HUES6 (cell line): ENCODE measurements around the gene COL4A2.

Experiments
- H3K27ac ChIP-seq: 2 replicates; pipeline ENCODE4 v1.7.0; 2013; ENCODE audit warnings: low read depth, mild to moderate bottlenecking, low read length, inconsistent platforms
- H3K27me3 ChIP-seq: 2 replicates; pipeline ENCODE4 v1.6.1; 2013; ENCODE audit warnings: low read length; ENCODE audit not compliant: control insufficient read depth, insufficient read depth
- H3K36me3 ChIP-seq: 2 replicates; pipeline ENCODE4 v1.6.1; 2013; ENCODE audit warnings: low read length; ENCODE audit not compliant: control insufficient read depth, insufficient read depth
- H3K4me1 ChIP-seq: 2 replicates; pipeline ENCODE4 v1.6.1; 2013; ENCODE audit warnings: low read length; ENCODE audit not compliant: control insufficient read depth, insufficient read depth
- H3K4me3 ChIP-seq: 2 replicates; pipeline ENCODE4 v1.5.1; 2013; ENCODE audit warnings: low read depth, low read length
- H3K9ac ChIP-seq: one replicate; pipeline ENCODE4 v1.6.1; 2013; ENCODE audit warnings: mild to moderate bottlenecking, low read length
- H3K9me3 ChIP-seq: 2 replicates; pipeline ENCODE4 v1.6.1; 2013; ENCODE audit warnings: low read depth, low read length; ENCODE audit not compliant: control insufficient read depth, insufficient read depth

Gene COL4A2

DNA sequence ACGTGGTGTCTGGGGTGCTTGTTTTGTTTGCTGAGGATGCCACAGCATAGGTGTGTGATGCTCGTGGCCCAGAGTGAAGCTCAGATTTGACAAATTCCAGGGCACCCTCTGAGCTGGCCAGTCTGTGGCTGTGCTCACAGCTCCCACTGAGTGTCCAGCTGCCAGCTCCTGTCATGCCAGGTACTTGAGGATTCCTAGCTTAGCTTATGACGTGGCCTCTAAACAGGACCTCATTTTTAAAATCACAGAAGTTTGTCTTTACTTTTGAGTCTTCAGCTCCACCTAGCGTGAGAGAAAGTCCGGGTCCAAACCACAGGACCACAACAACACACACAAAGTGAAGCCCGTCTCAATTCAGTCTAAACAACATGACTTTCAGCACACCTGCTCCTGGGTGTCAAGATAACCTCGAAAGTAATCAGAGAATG lies 137.2 kb downstream of the COL4A2 start:
- Histone ChIP-seq H3K9ac (no peak overlapping the region), H3K4me1 (peaks cover 8% of the 10 kb centered on the region; the same call in 1 of the 2 replicates), H3K4me3 (no peak overlapping the region), H3K27ac (no peak overlapping the region), H3K9me3 (no peaks in the 10 kb centered on the region), H3K36me3 (peaks cover 71% of the 10 kb centered on the region), H3K27me3 (no peaks in the 10 kb centered on the region)

DNA sequence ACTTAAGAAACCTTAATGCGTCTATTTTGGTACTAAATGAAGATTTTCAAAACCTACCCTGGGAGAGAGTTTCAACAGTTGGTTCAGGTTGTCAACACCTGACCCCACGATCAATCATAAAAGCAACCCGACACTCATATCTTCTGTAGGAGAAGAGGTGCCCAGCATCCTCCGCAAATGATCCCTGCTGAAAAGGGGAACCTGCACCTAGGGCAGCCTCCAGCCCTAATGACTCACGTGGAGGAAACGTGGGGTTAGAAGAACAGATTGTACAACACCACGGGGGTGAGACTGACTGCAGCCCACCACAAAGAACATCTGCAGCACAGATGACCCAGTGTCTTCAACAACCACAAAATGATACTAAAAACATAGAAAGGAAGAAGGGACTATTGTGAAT lies 138.1 kb downstream of the COL4A2 start:
- Histone ChIP-seq H3K4me1 (peaks cover 8% of the 10 kb centered on the region; the same call in 1 of the 2 replicates), H3K4me3 (no peak overlapping the region), H3K27ac (no peak overlapping the region), H3K9me3 (no peaks in the 10 kb centered on the region), H3K36me3 (peaks cover 71% of the 10 kb centered on the region), H3K27me3 (no peaks in the 10 kb centered on the region), H3K9ac (no peak overlapping the region)

DNA sequence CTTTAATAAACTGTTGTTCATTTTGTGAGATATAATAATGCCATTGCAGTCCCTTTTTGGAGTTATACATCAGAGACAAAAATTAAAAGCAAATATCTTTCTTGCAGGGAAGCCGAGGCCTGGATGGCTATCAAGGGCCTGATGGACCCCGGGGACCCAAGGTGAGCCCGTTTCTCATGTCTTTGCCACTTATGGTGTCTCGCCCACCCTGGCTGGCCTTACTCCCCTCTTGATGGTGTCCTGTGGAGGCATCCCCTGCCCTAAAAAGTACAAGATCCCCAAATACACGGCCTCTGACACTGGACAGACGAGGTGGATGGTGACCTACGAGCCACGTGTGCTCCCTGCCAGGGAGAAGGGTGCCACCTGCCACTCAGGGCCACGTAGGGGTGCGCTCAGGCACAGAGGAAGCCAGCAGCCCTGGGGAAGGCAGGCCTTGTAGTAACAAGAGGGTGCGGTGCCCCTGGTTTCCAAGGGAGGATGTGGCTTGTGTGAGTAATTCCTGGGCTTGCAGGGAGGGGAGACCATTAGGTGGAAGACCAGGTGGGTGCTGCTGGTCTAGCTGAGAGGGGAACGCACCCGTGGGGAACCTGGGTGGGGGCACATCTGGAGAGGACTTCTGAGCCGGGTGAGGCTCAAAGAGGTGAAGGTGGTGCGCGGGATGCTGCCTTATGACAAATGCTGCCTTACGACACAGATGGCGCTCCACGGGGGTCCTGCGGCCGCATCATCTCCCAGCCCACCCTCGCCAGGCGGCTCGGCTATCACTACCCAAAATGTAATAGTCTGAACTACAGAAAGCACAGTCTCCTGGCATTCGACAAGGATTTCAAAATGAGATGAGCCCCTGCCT lies 138.9 kb downstream of the COL4A2 start:
- Histone ChIP-seq H3K9me3 (no peaks in the 10 kb centered on the region), H3K36me3 (peaks cover 73% of the 10 kb centered on the region), H3K4me1 (peaks cover 8% of the 10 kb centered on the region; the same call in 1 of the 2 replicates), H3K4me3 (no peak overlapping the region), H3K27me3 (no peaks in the 10 kb centered on the region), H3K9ac (no peak overlapping the region), H3K27ac (no peak overlapping the region)

DNA sequence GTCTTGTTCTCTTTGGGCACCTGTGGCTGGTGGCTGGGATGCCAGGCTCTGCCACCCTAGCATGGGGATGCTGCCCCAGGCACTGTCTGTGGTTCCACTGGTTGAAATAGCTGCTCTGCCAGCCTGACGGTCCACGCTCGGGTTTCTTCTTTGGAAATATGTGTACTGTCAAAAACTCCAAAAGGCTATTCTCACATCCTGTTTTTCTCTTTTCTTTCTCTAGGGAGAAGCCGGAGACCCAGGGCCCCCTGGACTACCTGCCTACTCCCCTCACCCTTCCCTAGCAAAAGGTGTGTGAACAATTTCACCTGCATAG lies 139.4 kb downstream of the COL4A2 start:
- Histone ChIP-seq H3K27me3 (no peaks in the 10 kb centered on the region), H3K4me1 (peaks cover 8% of the 10 kb centered on the region; the same call in 1 of the 2 replicates), H3K36me3 (peaks cover 67% of the 10 kb centered on the region), H3K4me3 (no peak overlapping the region), H3K27ac (no peak overlapping the region), H3K9ac (no peak overlapping the region), H3K9me3 (no peaks in the 10 kb centered on the region)

DNA sequence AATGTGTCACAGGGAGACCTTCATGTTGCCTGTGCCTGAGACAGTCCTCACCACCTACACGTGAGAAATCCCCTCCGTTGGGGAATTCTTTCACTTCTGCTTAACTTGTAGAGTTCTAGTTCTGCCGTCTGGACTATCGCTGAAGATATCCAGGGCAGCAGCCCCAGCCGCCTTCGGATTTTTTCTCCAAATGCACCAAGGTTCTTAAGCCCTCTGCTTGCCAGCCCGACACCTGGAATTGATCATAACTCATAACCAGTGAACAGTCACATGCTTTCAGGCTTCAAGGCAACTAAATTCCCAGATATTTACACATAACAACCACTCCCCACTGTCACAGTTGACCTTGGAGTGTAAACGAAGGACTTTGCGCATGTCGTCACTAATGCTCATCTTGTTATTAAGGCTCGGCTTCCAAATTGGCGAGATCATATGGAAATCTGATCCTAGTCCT lies 140.0 kb downstream of the COL4A2 start:
- peaks cover 65% of the 10 kb centered on the region for H3K36me3 ChIP-seq
- H3K4me1 ChIP-seq, result peaks cover 8% of the 10 kb centered on the region; the same call in 1 of the 2 replicates
- H3K27me3 ChIP-seq, result no peaks in the 10 kb centered on the region

DNA sequence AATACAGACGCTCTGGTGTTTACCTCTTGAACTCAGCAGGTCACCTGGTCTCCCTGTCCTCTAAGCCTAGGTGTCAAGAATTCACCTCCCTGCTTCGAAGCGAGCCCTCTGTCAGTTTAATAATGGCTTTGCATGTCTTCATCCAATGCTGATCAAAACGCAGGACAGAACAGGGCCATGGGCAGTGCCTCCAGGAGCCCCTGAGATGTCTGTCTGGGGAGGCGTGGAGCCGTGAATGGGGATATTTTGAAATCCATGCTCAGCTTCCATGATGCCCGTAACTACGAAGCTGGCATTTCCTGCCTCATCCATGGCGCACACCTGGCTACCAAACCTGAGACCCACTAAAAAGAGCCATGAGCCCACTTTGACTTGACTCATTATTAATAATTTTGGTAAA lies 140.7 kb downstream of the COL4A2 start:
- no peaks in the 10 kb centered on the region for H3K9me3 ChIP-seq
- no peaks in the 10 kb centered on the region for H3K27me3 ChIP-seq
- H3K36me3 ChIP-seq, result peaks cover 60% of the 10 kb centered on the region
- H3K4me1 ChIP-seq, result peaks cover 8% of the 10 kb centered on the region; the same call in 1 of the 2 replicates
- no peak overlapping the region for H3K27ac ChIP-seq
- no peak overlapping the region for H3K9ac ChIP-seq
- no peak overlapping the region for H3K4me3 ChIP-seq

More for the DNA sequence above, 140.0 kb downstream of the COL4A2 start:
- Histone ChIP-seq H3K27ac (no peak overlapping the region), H3K9me3 (no peaks in the 10 kb centered on the region), H3K9ac (no peak overlapping the region), H3K4me3 (no peak overlapping the region)

DNA sequence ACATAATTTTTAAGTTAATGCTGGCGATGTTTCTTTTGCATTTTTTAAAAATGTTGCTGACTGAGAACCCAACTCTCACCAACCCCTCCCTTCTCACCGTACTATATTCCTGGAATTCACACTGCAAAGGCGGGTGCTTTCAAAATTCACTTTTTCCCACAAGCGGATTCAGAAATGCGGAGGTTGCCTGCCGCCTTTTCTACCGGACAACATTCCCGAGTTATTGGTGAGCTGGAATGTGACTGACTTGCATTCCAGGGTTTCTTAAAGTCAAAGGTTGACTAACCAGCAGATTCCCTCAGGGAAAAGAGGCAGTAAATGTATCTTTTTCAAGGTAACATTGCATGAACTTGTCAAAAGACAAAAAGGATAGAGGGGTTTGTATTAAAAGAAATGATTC lies 141.1 kb downstream of the COL4A2 start:
- no peak overlapping the region for H3K4me3 ChIP-seq
- H3K27ac ChIP-seq, result no peak overlapping the region
- H3K9me3 ChIP-seq, result no peaks in the 10 kb centered on the region
- H3K27me3 ChIP-seq, result no peaks in the 10 kb centered on the region
- peaks cover 8% of the 10 kb centered on the region; the same call in 1 of the 2 replicates for H3K4me1 ChIP-seq
- H3K36me3 ChIP-seq, result peaks cover 60% of the 10 kb centered on the region
- no peak overlapping the region for H3K9ac ChIP-seq

DNA sequence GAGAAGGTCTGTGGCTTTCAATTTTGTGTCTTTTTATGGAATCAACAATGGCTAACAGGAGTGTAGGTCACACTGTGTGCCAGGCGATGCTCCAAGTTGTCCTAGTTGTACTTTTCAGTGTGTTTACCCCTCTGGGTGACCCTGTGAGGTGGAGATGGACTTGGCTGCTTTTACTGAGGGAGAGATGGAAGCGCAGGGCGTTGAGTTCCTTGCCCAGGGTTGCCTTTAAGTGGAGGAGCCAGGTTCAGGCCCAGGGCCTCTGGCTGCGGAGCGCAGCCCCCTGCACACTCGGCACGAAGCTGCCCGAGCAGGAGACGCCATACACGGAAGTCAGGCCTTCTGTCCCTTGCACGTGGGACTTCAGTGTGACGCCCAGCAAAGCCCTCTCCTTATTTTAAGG lies 141.6 kb downstream of the COL4A2 start:
- Histone ChIP-seq H3K27ac (no peak overlapping the region), H3K27me3 (no peaks in the 10 kb centered on the region), H3K36me3 (peaks cover 60% of the 10 kb centered on the region), H3K9me3 (no peaks in the 10 kb centered on the region), H3K9ac (no peak overlapping the region), H3K4me1 (peaks cover 12% of the 10 kb centered on the region; the same call in 1 of the 2 replicates), H3K4me3 (no peak overlapping the region)

DNA sequence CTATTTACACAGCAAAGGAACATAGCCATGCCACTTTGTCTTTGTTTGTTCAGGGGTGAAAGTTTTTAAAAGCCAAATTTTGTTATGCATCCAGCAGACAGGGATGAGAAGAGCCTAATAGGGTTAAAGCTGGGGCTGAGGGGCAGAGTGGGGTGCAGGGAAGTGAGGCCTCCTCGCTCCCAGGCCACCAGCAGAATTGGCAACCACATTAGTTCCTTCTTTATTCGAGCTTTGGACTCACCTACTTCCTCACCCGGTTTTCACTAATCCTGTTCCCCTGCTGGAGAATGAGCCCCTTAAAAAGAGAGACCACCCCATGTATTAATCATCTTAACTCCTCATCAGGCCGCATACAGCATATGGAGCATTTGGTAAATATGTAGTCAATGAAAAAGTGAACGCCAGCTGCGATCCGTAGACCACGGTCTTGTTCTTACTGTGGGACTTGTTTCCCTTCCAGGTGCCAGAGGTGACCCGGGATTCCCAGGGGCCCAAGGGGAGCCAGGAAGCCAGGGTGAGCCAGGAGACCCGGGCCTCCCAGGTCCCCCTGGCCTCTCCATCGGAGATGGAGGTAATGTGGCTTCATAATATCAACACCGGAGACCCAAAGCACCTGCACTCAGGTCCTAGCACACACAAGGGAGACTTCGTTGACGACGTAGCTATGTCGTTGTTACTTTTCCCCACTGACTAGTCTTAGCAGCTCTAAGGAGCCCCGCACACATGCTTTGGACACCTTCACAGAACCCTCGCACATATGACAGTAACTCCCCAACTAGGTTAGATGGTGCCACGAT lies 142.3 kb downstream of the COL4A2 start:
- no peak overlapping the region for H3K9ac ChIP-seq
- peaks cover 19% of the 10 kb centered on the region for H3K4me1 ChIP-seq
- H3K9me3 ChIP-seq, result no peaks in the 10 kb centered on the region
- no peak overlapping the region for H3K27ac ChIP-seq
- peaks cover 53% of the 10 kb centered on the region for H3K36me3 ChIP-seq
- H3K4me3 ChIP-seq, result no peak overlapping the region
- no peaks in the 10 kb centered on the region for H3K27me3 ChIP-seq

DNA sequence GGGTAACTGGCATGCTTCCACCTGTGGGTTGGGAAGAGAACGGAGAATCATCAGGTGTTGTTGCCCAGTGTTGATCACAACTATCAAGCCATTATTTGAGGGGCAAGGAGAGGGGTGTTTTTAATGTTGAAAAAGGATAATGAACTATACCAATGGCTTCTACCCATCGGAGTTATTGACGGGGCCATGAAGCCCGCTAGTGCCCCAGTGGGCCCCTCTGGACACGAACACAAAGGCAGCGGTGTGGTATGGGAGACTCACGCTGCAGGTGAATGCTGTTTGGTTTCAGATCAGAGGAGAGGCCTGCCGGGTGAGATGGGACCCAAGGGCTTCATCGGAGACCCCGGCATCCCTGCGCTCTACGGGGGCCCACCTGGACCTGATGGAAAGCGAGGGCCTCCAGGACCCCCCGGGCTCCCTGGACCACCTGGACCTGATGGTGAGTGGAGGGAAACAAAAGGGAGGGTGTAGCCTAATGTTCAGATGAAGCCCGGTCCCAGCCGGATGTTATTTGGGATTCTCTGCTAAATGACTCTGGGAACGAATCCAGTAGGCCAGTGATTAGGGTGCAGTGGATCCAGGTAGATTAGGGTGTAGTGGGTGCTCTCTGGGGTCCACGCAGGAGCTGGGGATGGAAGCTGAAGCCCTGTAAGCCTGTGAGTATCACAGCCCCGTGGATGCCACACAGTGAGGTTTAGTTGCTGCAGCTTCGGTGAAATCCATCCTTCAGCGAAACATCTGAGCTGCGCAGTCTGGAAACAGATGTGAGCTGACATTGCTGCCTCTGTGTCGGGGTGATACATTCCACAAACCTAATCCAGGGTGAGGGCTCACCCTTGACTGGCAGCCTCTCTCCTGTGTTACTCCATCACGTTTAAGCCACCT lies 143.2 kb downstream of the COL4A2 start:
- peaks cover 46% of the 10 kb centered on the region for H3K36me3 ChIP-seq
- no peak overlapping the region for H3K27ac ChIP-seq
- no peaks in the 10 kb centered on the region for H3K27me3 ChIP-seq
- H3K9ac ChIP-seq, result no peak overlapping the region
- H3K9me3 ChIP-seq, result no peaks in the 10 kb centered on the region
- H3K4me1 ChIP-seq, result peaks cover 28% of the 10 kb centered on the region
- no peak overlapping the region for H3K4me3 ChIP-seq
